SKM-1 treated with dmso at 0.1 percent for 144 hours (cell line): Measurements from ENCODE around the gene NSA2.

Experiments used
- DNase-seq: peaks from one replicate; lab custom pipeline; 2025; ENCODE audit not compliant: unreplicated experiment; lab: John Stamatoyannopoulos, UW

NSA2 gene

DNA sequence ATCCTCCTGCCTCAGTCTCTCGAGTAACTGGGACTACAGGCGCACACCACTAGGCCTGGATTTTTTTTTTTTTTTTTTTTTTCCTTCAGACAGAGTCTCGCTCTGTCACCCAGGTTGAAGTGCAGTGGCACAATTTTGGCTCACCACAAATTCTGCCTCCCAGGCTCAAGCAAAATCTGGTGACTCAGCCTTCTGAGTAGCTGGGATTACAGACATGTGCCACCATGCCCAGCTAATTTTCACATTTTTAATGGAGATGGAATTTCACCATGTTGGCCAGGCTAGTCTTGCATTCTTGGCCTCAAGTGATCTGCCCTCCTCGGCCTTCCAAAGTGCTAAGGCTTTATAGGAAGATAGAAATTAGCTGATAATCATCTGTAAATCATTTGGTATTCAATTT is 43.9 kb downstream of the NSA2 start:
- no peak for DNase-seq

DNA sequence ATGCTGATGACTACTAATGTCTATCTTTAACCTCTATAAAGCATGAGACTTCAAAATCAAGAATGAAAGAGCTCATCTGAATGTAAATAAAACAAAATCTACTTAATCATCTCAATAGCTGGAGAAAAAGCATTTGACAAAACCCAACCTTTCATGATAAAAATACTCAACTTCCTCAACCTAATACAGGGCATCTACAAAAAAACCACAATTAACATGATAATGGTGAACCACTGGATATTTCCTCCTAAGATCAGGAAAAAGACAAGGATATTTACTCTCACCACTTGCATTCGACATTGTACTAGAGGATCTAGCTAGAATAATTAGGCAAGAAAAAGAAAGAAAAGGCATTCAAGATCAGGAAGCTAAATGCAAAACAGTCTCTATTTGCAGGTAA is 49.8 kb downstream of the NSA2 start:
- DNase-seq, result no peak

DNA sequence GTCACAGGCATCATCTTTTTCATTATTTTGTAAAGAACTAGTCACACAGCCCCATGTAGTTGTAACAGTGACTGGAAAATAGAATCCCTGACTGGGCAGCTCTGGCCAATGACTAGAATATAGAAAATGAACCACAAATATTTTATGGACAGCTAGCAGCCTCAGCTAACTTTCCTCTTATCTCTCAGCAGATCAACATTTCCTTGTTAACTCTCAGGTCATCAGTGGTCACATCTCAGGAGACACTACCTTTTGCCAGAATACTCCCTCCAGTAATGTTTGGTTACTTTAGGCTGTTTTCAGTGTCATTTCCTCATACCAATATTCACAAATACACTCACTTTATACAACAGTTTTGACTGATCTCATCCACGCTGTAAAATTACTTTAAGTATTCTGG is 55.2 kb downstream of the NSA2 start:
- DNase-seq, result no peak

DNA sequence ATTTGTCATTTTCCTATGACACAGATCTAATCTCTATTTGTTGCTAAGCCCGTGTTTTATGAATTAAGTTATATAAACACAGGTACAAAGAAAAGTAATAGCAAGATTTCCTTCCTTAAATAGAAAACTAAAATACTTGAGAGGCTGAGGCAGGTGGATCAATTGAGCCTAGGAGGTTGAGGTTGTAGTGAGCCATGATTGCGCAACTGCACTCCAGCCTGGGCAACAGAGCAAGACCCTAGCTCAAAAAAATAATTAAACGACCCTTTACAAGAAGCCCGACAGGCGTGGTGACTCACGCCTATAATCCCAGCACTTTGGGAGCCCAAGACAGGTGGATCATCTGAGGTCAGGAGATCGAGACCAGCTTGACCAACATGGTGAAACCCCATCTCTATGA is 62.4 kb downstream of the NSA2 start:
- no peak for DNase-seq
